HG03342 (cell line): ENCODE results near the gene IGF2.

Experiments used
- ATAC-seq: cut with Tn5 transposase; IDR thresholded peaks from one replicate; pipeline ENCODE4 v1.9.1; 2021; ENCODE audit warnings: mild to moderate bottlenecking, moderate library complexity; ENCODE audit not compliant: unreplicated experiment

The IGF2 gene

DNA sequence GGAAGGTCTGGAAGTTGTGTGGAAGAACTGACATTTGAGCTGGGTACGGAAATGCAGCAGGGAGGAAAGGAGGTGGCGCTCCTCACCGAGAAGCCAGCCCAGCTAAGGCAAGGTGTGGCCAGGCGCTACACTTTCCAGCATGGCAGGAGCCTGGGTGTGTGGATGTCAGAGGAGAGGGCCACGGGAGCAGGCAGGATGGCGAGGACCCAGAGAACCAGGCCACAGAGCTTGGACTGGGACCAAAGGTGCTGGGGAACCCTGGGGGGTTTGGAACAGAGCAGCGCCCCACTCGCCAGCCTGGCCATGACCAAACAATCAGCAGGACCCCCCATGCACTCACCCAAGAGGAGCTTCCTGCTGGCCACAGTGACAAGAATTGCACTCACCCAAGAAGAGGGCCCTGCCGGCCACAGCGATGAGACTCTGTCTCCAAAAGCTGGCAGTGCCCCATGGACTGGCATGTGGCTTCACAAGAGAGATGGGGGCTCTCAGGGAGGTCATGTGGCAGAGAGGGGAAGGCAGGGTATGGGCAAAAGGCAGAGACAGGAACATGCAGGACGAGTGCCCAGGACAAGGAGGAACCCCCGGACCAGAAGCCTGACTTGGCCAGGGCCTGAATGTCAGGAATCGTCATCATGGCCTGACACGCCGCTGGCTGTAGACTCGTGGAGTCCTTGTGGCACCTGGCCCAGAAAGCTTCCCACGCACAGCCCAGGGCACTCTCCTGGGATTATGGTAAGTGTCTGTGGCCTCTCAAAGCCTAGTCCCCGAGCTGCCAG lies 45.4 kb downstream of the IGF2 start:
- no peak for ATAC-seq

DNA sequence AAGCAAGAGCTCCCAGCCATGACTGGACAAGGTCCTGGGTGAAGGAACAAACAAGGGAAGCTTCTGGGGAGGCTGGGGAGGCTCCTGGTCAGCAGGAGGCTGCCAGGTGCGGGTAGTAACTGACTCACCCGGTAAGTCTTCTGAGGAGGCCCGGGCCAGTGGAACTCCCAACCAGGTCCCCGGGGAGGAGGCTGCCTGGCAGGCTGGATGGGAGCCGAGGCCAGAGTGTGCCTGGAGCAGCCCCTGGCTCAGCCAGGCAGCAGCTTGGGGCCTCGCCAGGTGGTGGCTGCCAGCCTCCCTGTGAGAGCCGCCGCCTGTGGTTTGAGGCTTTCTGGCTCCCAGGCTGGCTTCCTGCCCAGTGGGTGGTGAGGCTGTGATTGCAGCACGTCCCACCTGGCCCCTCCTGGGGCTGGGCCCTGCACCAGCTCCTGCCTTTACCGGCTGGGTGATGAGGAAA lies 46.2 kb downstream of the IGF2 start:
- ATAC-seq: no peak

DNA sequence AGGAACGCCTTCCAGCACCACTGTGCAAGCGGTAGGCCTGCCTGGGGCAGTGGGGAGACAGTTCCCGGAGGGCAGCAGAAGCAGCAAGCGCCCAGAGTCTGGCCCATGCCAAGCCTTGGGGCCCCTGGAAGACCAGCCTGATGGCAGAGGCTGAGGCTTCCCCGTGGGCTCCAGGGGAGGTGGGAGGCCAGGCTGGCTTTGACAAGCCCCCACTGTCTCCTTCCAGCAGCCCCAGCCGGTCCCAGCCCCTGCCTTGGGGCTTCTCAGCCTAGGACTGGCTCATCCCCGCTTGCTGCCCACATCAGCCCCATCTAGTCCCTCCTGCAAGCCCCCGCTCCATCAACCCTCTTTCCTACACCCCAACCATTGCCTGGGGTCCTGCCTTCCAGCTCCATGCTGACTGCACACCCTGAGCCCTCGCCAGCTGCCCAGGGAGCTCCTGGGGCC lies 46.7 kb downstream of the IGF2 start:
- ATAC-seq: no peak

DNA sequence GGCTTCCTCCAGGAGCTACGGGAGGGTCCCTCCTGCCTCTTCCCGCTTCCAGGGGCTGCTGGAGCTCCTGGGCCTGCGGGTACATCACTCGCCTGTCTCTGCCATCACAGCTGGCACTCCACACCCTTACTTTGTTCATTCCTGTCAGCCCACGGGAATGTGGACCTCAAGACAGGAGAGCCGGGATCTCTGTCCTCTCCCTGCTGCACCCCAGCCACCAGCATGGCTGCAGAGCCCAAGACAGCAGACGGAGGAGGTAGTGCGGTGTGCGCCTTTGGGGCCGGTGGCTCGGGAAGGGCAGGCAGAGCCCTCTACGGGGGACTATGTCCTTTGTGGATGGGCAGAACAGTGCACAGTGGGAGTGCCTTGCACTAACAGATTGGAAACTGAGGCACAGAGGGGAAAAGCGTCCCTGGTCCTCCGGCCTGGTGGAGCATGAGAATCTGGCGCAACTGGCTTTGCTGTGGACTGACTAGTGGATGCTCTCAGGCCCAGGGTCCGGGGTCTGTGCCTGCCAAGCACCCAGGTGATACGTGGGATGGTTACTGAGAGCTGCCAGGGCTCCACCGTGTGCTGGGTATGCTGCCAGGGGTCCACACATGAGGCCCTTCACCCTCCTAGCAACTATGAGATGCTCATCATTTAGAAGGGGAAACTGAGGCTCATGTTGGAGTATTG lies 47.3 kb downstream of the IGF2 start:
- ATAC-seq: no peak

DNA sequence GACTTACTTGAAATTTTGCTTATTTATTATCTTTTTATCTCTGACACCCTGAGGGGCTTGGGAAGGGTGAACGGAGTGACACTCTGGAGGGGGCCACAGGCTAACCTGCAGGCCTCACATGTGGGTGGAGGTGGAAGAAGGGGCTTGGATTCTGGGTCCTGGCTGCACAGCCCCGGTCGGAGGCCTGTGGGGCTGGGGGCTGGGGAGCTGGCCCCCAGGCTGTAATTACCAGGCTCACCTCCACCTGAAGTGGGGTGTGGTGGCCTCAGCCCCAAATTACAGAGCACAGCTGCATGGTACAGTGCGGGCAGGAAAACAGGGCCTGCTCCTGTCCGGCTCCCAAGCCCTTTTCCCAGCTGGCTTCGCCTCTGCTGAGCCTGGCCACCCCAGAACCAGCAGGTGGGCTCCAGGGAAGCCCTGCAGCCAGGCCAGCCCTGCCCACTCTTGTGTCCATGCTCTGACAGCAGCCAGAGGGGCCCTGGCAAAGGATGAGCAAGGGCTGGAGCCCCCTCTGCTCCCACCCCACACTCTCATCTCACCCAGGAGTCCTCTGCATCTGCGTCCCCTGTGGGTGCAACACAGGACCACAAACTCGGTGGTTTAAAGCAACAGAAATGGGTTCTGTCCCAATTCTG lies 48.0 kb downstream of the IGF2 start:
- no peak for ATAC-seq

DNA sequence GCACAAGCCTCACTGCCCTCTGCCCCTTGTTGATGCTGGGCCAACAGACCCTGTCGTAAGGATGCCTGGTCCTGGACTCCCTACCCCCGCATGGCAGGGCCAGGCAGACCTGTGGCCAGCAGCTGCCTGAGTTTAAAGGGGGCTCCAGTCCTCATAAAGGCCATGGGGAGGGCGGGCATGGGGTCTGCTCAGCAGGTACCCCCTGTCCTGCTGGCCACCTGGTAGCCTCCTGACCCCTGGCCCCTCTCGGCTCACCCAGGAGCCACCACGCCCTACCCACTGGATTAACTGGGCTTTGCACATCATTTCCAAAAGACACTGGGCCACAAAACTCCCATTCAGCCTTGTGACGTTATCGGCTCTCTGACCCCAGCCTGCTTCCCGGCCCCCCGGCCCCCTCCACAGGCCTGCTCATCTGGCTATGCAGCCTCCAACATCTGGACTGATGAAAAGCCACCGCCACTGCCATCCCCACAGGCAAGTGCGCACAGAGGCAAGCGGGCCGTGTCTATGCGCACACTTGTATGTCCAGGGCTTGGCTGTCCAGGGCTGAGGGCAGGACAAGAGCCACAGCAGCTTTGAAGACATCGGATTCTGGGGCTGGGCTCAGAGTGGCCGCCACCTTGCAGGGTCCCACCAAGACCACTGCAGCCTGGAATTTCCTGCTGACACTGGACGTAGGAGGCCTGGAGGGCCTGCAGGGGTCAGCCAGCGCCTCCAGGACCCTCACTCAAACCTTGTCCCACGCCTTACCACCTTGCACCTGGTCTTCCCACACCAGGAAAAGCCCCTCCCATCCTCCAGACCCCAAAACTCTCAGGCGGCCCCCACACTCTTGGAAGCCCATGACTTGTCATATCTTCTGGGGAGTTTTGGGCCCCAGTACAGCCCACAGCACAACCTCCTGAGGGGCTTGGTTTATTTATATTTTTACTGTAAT lies 48.7 kb downstream of the IGF2 start:
- ATAC-seq: no peak

DNA sequence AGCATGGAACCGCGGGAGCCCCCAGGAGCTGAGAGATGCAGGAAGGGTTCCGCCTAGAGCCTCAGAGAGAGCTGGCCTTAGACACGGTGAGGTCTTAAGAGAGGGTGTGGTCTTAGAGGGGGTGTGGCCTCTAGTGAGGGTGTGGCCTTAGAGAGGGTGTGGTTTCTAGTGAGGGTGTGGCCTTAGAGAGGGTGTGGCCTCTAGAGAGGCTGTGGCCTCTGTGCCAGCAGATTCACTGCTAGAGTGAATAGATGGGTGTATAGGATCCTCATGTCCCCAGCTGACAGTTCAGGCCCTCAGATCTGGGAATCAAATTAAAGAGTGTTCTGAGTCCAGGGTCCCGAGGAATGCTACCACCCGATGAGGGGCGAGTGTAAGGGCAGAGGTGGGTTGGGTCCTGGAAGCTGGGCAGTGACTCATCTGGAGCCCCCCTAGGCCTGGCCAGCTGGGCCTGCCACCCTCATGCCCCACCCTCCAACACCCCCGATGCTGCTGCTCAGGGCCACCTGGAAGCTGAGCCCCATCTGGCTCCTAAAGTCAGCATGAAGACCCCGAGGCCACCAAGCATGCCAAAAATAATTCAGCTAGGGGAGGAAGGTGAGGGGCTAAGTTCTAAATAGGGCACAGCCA lies 49.5 kb downstream of the IGF2 start:
- no peak for ATAC-seq

DNA sequence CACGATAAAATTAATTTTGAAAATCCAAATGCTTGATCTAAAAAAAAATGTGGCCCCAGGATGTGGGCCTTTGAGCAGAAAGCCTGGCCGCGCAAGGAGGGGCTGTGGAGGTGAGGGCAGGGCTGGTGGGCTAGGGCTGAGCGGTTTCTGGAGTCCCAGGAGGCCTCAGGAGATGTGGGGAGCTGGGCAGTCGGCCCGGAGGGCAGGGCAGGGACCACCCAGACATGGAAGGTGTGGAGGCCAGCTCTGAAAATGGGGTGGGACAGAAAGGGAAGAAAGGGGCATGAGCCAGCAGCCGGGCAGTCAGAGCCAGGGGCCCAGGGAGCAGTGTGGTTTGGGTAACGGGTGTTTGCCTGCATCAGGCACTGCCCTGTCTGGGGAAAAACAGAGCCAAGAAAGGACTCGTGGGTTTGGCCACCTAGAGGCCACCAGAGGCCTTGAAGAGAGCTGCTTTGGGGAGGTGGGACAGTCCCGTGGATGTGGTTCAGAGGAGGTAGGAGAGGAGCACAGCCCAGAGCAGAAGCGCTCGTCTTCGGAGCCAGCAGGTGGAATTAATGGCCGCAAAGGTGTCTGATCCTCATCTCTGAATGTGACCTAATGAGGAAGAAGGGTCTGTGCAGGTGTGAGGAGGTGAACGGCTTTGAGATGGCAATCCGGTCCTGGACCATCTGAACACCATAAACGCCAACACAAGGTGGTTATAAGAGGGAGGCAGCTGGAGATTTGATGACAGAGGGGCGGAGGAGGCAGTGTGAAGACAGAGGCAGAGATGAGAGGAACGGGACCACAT lies 50.2 kb downstream of the IGF2 start:
- no peak for ATAC-seq

DNA sequence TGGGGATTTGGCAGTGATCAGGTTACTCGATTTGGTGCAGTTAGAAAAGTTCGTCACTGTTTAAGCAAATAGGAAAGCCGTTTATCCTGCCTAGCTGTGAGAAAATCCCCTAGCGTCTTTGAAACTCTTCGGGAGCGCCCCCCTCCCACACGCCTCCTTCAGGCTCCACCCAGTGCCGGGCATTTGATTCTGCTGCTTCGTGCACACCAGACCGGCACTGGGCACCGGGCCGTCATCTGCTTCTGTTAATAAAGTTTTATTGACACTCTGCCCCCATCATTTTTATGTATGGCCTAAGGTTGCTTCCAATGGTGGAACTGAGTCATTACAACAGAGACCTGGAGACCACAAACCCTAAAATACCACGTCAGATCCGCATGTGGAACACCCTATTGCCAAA lies 50.9 kb downstream of the IGF2 start:
- ATAC-seq: no peak

DNA sequence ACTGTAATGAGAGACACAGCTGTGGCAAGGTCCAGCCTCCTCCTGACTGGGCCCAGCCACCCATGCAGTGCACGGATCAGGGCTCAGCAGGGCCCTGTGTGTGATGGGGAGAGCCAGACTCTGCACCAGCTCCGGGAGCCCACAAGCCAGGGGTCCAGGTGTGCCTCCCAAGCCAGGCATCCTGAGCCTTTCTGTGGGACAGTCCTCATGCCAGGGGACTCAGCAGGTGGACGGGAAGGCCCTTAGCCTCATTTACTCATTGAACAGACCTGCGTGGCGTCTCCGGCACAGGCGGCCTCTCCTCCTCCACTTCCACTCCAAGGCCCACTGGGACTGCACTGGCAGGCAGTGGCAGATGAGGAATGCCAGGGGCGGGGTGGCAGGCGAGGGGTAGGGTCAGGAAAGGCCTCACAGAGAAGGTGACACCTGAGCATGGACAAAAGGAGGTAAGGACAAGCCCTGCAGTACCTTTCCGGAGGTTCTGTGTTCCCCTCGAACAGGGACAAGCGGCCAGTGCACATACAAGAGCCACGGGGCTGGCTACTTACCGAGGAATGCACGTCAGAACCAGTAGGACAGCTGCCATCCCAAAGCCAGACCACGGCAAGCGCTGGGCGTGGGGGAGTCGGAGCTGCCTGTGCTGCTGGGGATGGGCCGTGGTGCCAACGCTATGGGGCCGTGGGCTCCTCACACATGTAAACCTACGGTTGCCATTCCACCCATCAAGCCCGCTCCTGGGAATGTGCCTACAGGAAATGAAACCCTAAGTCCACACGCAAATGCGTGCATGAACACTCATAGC lies 52.7 kb downstream of the IGF2 start:
- no peak for ATAC-seq

DNA sequence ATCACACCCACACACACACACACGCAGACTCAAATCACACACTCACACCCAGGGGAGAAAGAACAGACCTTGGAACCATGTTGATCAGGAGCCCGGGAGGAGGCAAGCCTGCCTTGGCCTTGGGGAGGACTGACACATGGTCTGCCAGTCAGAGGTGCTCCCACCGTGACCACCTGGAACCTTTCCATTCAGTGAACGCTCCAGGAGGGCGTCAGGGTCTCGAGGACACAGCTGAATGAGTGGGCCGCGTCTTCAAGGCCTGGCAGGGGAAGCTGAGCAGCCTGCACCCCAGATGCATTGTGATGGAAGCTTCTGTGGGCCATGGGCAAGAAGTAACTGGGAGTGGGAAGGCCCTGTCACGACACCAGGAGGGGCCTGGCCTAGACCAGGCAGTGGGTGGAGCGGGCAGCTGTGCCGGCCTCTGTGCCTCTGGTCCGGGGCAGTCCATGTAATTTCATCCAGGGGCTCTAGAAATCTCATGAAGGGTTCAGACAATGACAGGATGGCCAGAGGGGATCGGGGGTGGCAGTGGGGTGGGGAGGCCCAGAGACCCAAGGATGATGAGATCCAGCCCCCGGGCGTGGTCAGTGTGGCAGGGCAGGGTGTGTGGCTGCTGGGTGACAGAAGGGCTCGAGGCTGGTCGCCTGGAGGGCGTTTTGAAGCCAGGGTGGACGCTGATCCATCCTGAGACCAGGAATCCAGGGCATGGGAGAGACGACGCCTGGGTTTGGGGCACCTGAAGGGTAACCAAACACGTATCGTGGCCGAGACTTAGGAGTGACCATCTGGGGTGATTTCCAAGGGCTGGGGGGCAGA lies 53.7 kb downstream of the IGF2 start:
- no peak for ATAC-seq

DNA sequence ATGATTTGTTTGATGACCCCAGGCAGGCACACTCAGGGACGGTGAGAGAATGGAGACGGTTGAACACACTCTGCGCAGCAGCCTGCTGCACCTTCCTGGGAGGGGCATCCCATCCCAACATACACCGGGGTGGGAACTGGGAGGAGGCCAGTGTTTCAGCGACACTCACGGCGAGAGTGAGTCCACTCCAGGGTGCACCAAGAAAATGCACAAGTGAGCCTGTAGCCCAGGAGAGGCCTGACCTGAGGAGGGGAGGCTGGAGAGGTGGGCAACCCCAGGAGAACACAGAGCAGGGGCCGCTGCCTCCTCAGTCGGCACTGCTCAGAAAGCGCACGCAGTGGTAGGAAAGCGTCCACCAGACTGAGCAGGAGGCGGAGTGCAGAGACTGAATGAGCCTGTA lies 54.5 kb downstream of the IGF2 start:
- no peak for ATAC-seq
